ENCODE measurements around the gene ELL2. TPM values are rescaled to one million over a fixed set of nuclear protein-coding genes. Genes with fewer than 3 reads are reported as not detected.

ELL2 gene
- total RNA-seq, 1 donor from 2014 or later, result 14.2 TPM

GRCh38 chr5:95891499-95891898 lies 70.2 kb downstream of the ELL2 start:
- Histone ChIP-seq H2AFZ (replicated peaks) (no peak overlapping the region), H3K79me2 (ENCODE audit: low read depth) (no peaks in the 10 kb centered on the region), H3K4me1 (peaks cover 22% of the 10 kb centered on the region), H3K36me3 (no peaks in the 10 kb centered on the region), H3K27me3 (no peaks in the 10 kb centered on the region), H3K4me3 (no peak overlapping the region), H3K4me2 (no peak overlapping the region), H3K9me3 (ENCODE audit: low read depth) (no peaks in the 10 kb centered on the region), H3K27ac (no peak overlapping the region), H3F3A (ENCODE audit: low read depth) (peaks cover 25% of the 10 kb centered on the region), H3K9ac (no peak overlapping the region), H4K20me1 (ENCODE audit: low read depth) (no peaks in the 10 kb centered on the region)
- Mint-ChIP-seq H3K9me3 (no peaks in the 10 kb centered on the region), H3K27ac (no peak overlapping the region), H3K4me3 (no peak overlapping the region), H3K4me1 (peaks cover 23% of the 10 kb centered on the region), H3K36me3 (peaks cover 4% of the 10 kb centered on the region), H3K27me3 (ENCODE audit: insufficient read depth, low read depth) (no peaks in the 10 kb centered on the region)
- TF ChIP-seq, protein P1, sequence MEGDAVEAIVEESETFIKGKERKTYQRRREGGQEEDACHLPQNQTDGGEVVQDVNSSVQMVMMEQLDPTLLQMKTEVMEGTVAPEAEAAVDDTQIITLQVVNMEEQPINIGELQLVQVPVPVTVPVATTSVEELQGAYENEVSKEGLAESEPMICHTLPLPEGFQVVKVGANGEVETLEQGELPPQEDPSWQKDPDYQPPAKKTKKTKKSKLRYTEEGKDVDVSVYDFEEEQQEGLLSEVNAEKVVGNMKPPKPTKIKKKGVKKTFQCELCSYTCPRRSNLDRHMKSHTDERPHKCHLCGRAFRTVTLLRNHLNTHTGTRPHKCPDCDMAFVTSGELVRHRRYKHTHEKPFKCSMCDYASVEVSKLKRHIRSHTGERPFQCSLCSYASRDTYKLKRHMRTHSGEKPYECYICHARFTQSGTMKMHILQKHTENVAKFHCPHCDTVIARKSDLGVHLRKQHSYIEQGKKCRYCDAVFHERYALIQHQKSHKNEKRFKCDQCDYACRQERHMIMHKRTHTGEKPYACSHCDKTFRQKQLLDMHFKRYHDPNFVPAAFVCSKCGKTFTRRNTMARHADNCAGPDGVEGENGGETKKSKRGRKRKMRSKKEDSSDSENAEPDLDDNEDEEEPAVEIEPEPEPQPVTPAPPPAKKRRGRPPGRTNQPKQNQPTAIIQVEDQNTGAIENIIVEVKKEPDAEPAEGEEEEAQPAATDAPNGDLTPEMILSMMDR (IDR thresholded peaks at IDR 0.05), result no peak
- TF ChIP-seq EZH2phosphoT487 (IDR thresholded peaks at IDR 0.05) (no peak), EZH2 (IDR thresholded peaks at IDR 0.05) (no peak)
- no peak for DNase-seq (ENCODE audit: low spot score)

DNA sequence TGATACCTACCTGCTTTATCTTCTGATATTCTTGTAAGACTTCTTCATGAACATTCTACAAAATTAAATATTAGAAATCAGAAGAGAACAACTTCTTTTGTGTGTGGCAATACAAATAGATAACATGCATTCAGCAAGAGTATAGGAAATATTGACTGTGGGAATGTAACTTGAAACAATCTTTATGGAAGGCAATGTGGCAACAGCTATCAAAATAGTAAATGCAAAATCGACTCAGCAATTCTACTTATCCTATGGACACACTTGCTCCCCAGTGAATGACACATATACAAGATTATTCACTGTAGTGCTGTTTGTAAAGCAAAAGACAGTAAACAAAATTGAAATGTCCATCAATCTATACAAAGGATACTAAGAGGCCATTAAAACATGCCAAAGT lies 72.6 kb downstream of the ELL2 start:
- Histone ChIP-seq H3K27ac (no peak overlapping the region), H3K36me3 (no peaks in the 10 kb centered on the region), H3K4me3 (no peak overlapping the region), H3K9ac (no peak overlapping the region), H3F3A (ENCODE audit: low read depth) (peaks cover under 1% of the 10 kb centered on the region), H3K27me3 (no peaks in the 10 kb centered on the region), H2AFZ (replicated peaks) (no peak overlapping the region), H4K20me1 (ENCODE audit: low read depth) (no peaks in the 10 kb centered on the region), H3K9me3 (ENCODE audit: low read depth) (no peaks in the 10 kb centered on the region), H3K4me1 (peaks cover 6% of the 10 kb centered on the region), H3K79me2 (ENCODE audit: low read depth) (no peaks in the 10 kb centered on the region), H3K4me2 (no peak overlapping the region)
- Mint-ChIP-seq H3K9me3 (no peaks in the 10 kb centered on the region), H3K27ac (no peak overlapping the region), H3K27me3 (ENCODE audit: insufficient read depth, low read depth) (no peaks in the 10 kb centered on the region), H3K4me3 (no peak overlapping the region), H3K36me3 (peaks cover 4% of the 10 kb centered on the region), H3K4me1 (peaks cover 5% of the 10 kb centered on the region)
- TF ChIP-seq EZH2 (IDR thresholded peaks at IDR 0.05), result no peak
- TF ChIP-seq EZH2phosphoT487 (IDR thresholded peaks at IDR 0.05), result no peak
- TF ChIP-seq, protein P1 (IDR thresholded peaks at IDR 0.05), result no peak
- DNase-seq (ENCODE audit: low spot score), result no peak

DNA sequence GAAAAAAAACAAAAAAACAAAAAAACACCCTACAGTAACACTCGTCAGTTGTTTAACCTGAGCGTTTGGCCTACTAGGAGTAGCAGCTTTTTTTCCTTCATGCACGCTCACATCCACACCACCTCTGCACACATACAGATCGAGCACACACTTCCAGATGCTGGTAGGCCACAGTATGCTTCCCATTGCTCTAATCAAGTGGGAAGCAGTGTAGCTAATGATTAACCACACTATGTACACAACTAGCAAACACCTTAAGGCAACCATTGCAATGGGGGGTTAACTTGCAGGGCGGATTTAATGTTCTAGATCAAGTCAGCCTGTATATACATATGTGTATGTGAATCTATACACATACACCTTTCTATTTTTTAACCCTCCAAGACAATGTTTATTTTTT lies 73.7 kb downstream of the ELL2 start:
- peaks cover 5% of the 10 kb centered on the region for H3K4me1 Mint-ChIP-seq

More for the DNA sequence above, 73.7 kb downstream of the ELL2 start:
- H3K9me3 ChIP-seq (ENCODE audit: low read depth), result no peaks in the 10 kb centered on the region
- TF ChIP-seq, protein P1 (IDR thresholded peaks at IDR 0.05), result no peak
- TF ChIP-seq EZH2phosphoT487 (IDR thresholded peaks at IDR 0.05) (no peak), EZH2 (IDR thresholded peaks at IDR 0.05) (no peak)
- no peak overlapping the region for H3K9ac ChIP-seq
- Mint-ChIP-seq H3K36me3 (peaks cover 4% of the 10 kb centered on the region), H3K9me3 (no peaks in the 10 kb centered on the region), H3K27me3 (ENCODE audit: insufficient read depth, low read depth) (peaks cover 2% of the 10 kb centered on the region), H3K4me3 (no peak overlapping the region), H3K27ac (no peak overlapping the region)
- no peaks in the 10 kb centered on the region for H3K79me2 ChIP-seq (ENCODE audit: low read depth)
- no peaks in the 10 kb centered on the region for H3K27me3 ChIP-seq
- no peak for DNase-seq (ENCODE audit: low spot score)
- H3F3A ChIP-seq (ENCODE audit: low read depth), result no peaks in the 10 kb centered on the region
- H3K4me3 ChIP-seq, result no peak overlapping the region
- H3K36me3 ChIP-seq, result no peaks in the 10 kb centered on the region
- no peak overlapping the region for H2AFZ ChIP-seq (replicated peaks)
- H3K4me2 ChIP-seq, result no peak overlapping the region
- H4K20me1 ChIP-seq (ENCODE audit: low read depth), result no peaks in the 10 kb centered on the region
- H3K27ac ChIP-seq, result no peak overlapping the region
- H3K4me1 ChIP-seq, result peaks cover 6% of the 10 kb centered on the region

Measured in neural progenitor cell (in vitro differentiated cells).